Heart left ventricle (tissue), 16 donors: ENCODE data around the gene PPIP5K2. TPM values are rescaled to one million over a fixed set of nuclear protein-coding genes. Genes with fewer than 3 reads are reported as not detected.
A peak's percentile ranks its signal among the peaks of the same experiment; 100 is the strongest.

Experiments
- ATAC-seq, 4 donors: fragments of 200-7000 bp; cut with Tn5 transposase; one replicate each; pipeline ENCODE4 v1.9.1; 2020 to 2022; ENCODE audit warnings: moderate library complexity in 4 of 4, mild to moderate bottlenecking in 3 of 4, moderate number of reproducible peaks in 1 of 4
- DNase-seq, 5 donors: peaks; one replicate each; pipeline ENCODE4 v3.0.0-alpha.2; 2020
- H3K27ac ChIP-seq, 12 donors: fragments of 200-600 bp; sonication (generic) in 4 of 12; one replicate each; pipeline versions ENCODE4 v1.5.0 to v1.8.0; 2016 to 2022; ENCODE audit warnings: mild to moderate bottlenecking in 2 of 12
- H3K27me3 ChIP-seq, 9 donors: fragments of 200-600 bp; sonication (generic) in 2 of 9; one replicate each; pipeline versions ENCODE4 v1.5.1 to v1.8.0; 2016 to 2022; ENCODE audit warnings: mild to moderate bottlenecking in 3 of 9
- H3K36me3 ChIP-seq, 9 donors: fragments of 200-600 bp; sonication (generic) in 2 of 9; one replicate each; pipeline versions ENCODE4 v1.5.0 to v1.8.0; 2018 to 2022; ENCODE audit warnings: mild to moderate bottlenecking in 2 of 9
- H3K4me1 ChIP-seq, 12 donors: fragments of 200-600 bp; sonication (generic) in 4 of 12; one replicate each; pipeline versions ENCODE4 v1.5.0 to v1.8.0; 2016 to 2022; ENCODE audit warnings: mild to moderate bottlenecking in 3 of 12
- H3K4me3 ChIP-seq, 12 donors: fragments of 200-600 bp; sonication (generic) in 4 of 12; one replicate each; pipeline versions ENCODE4 v1.5.0 to v1.8.0; 2017 to 2022; ENCODE audit warnings: mild to moderate bottlenecking in 9 of 12, moderate library complexity in 4 of 12
- H3K9me3 ChIP-seq, 12 donors: fragments of 200-600 bp; sonication (generic) in 4 of 12; one replicate each; pipeline versions ENCODE4 v1.5.0 to v1.8.0; 2016 to 2022; ENCODE audit warnings: mild to moderate bottlenecking in 1 of 12
- CTCF ChIP-seq, 12 donors: fragments of 200-600 bp; sonication (generic) in 4 of 12; IDR thresholded peaks; one replicate each; pipeline versions ENCODE4 v1.5.0 to v1.8.0; 2018 to 2022; ENCODE audit warnings: antibody characterized with exemption in 12 of 12, mild to moderate bottlenecking in 5 of 12
- POLR2A ChIP-seq, 2 donors: fragments of 450-650 bp; IDR thresholded peaks; one replicate each; pipeline ENCODE4 v1.6.1; 2017; ENCODE audit warnings: antibody characterized with exemption in 2 of 2, mild to moderate bottlenecking in 2 of 2, moderate library complexity in 2 of 2
- WGBS, 4 donors: extraction: QIAGEN DNeasy Blood & Tissue Kit in 2 of 4; methylation state at CpG; one replicate each; pipeline versions ENCODE4 v1.1.5 to v1.1.7; 2013 to 2018; 5-methylcytosine and 5-hydroxymethylcytosine counted together
- intact Hi-C, 10 donors: fragments of 100-400 bp; cut with DNase I; formaldehyde crosslinking; loops; one replicate each; pipeline versions ENCODE4 v1.11.1 to v1.14.2; 2022
- polyA plus RNA-seq, 2 donors: library from polyadenylated mRNA; stranded (reverse); fragments of 200-250 nt; gene quantifications; one replicate each; pipeline ENCODE4 v1.2.3, GENCODE V29; 2013
- total RNA-seq, 9 donors: library from RNA; depleted of rRNA in 2 of 9; stranded (reverse); fragments of >200 nt in 2 of 9; fragmentation: NEBNext Ultra II Directional in 3 of 9; extraction: Animal tissue kit (Norgen Biotek cat#: 25700) in 3 of 9; gene quantifications; one replicate each; pipeline versions ENCODE4 v1.1.0 to v1.2.4, GENCODE V29; 2016 to 2023
- donor health status: ischemic (EF 13 %, LVEDD 7.1; RV severe dilation, severe dysfunction).
- donor health status: healthy with polysubstance abuse.
- donor health status: DM: no; HTN: yes; CAD: no.
- donor health status: DM: no; HTN: no; CAD: no.
- donor health status: ischemic (EF 25% LVEDD 6.9; RV normal size, moderate dysfunction).
- donor health status: ischemic (EF 25% LVEDD 5.7; RV mildly dilated, moderate dysfunction).
- donor health status: healthy.
- donor health status: DM: yes; HTN: yes; CAD: no.
- donor health status: ischemic (EF 35%, LVEDD 5.7; RV mildly dilated, moderate dysfunction).
- donor health status: nonischemic (EF 11% LVEDD 7.7; RV severe dilation, severe dysfunction).
- donor health status: DM: yes; HTN: yes; CAD: no.
- donor health status: PGD.
- donor health status: ischemic (EF 29% LVEDD 5.4; RV normal size, mild dysfunction).
- donor health status: nonischemic (EF 23%, LVEDD 6.1; RV moderate dilation, normal function).

PPIP5K2 gene
- total and polyA plus RNA-seq, 11 donors: 16.6 to 59.8 (median 38.9) TPM

GRCh38 chr5:103254921-103255320 is 134.8 kb downstream of the PPIP5K2 start:
- H3K36me3 ChIP-seq: no peaks in the 10 kb centered on the region
- no peak for TF ChIP-seq CTCF (IDR thresholded peaks at IDR 0.05)
- TF ChIP-seq POLR2A (IDR thresholded peaks at IDR 0.05): no peak
- 0 to 100% (median 73%) methylated on average over 1 of the region's 1 CpG for WGBS, 4 donors
- DNase-seq (no peak), ATAC-seq (no peak)
- H3K27me3 ChIP-seq: no peaks in the 10 kb centered on the region
- H3K9me3 ChIP-seq: no peaks in the 10 kb centered on the region
- H3K4me1 ChIP-seq: peaks cover 0 to 10% (median 3%) of the 10 kb centered on the region in 12 donors
- no peak overlapping the region for H3K4me3 ChIP-seq
- intact Hi-C loops: loop anchor here in 2 of 10 donors (5.0 to 10.0 kb wide), 2 partner anchors 217 to 310 kb away; partner anchors contain the start of gene NUDT12 (in 1 of the 2)
- H3K27ac ChIP-seq: no peak overlapping the region

- ATAC-seq: no peak
- 94 to 95% (median 95%) methylated on average over 7 of the region's 7 CpGs for WGBS, 4 donors
- TF ChIP-seq CTCF (IDR thresholded peaks at IDR 0.05) (no peak), POLR2A (IDR thresholded peaks at IDR 0.05) (no peak)
- DNase-seq: no peak
- intact Hi-C loops: loop anchor here in 1 of 10 donors (10.0 kb wide), 1 partner anchor 309 kb away; the partner anchor contains the start of gene NUDT12
- no peak overlapping the region for H3K4me3 ChIP-seq
- H3K9me3 ChIP-seq: no peaks in the 10 kb centered on the region
- H3K36me3 ChIP-seq: no peaks in the 10 kb centered on the region
- no peak overlapping the region for H3K27ac ChIP-seq
- H3K27me3 ChIP-seq: no peaks in the 10 kb centered on the region
- peaks cover 0 to 17% (median 8%) of the 10 kb centered on the region in 12 donors for H3K4me1 ChIP-seq
Observed at GRCh38 chr5:103255691-103256090, 135.6 kb downstream of the PPIP5K2 start.

GRCh38 chr5:103256178-103256577 is 136.1 kb downstream of the PPIP5K2 start:
- Histone ChIP-seq H3K4me1 (peaks cover 0 to 22% (median 13%) of the 10 kb centered on the region in 12 donors), H3K27me3 (no peaks in the 10 kb centered on the region), H3K9me3 (no peaks in the 10 kb centered on the region), H3K27ac (no peak overlapping the region), H3K4me3 (no peak overlapping the region), H3K36me3 (no peaks in the 10 kb centered on the region)
- 58 to 76% (median 65%) methylated on average over 4 of the region's 4 CpGs for WGBS, 4 donors
- ATAC-seq (no peak), DNase-seq (no peak)
- intact Hi-C loops: loop anchor here in 1 of 10 donors (10.0 kb wide), 1 partner anchor 309 kb away; the partner anchor contains the start of gene NUDT12
- no peak for TF ChIP-seq POLR2A (IDR thresholded peaks at IDR 0.05)
- peak in 4 of 12 donors; percentile 6 to 33 (median 24) for TF ChIP-seq CTCF (IDR thresholded peaks at IDR 0.05)

- peaks cover 0 to 42% (median 29%) of the 10 kb centered on the region in 12 donors for H3K4me1 ChIP-seq
- H3K9me3 ChIP-seq: no peaks in the 10 kb centered on the region
- 0 to 2% (median 0%) methylated on average over 21 to 45 of the region's 45 CpGs for WGBS, 4 donors
- peak; percentile 98 to 99 (median 98) for ATAC-seq
- peak; percentile 95 to 99 (median 98) for DNase-seq
- TF ChIP-seq POLR2A (IDR thresholded peaks at IDR 0.05) (peak in 1 of 2 donors; percentile 85), CTCF (IDR thresholded peaks at IDR 0.05) (peak in 4 of 12 donors; percentile 16 to 37 (median 22))
- H3K36me3 ChIP-seq: no peaks in the 10 kb centered on the region
- H3K27me3 ChIP-seq: no peaks in the 10 kb centered on the region
- peak within 1 kb of the TSS; percentile 76 to 93 (median 84) for H3K27ac ChIP-seq
- peak within 1 kb of the TSS; percentile 63 to 96 (median 92) for H3K4me3 ChIP-seq
- intact Hi-C loops: loop anchor here in 1 of 10 donors (2.0 to 10.0 kb wide), 2 partner anchors 216 to 306 kb away; partner anchors contain the start of gene NUDT12
Observed at GRCh38 chr5:103258368-103258956, 138.4 kb downstream of the PPIP5K2 start, which contains the start of gene MACIR. MACIR (plus strand) TSS chr5:103258763; CDS start chr5:103275920, 17,157 bp downstream.
